SK-N-SH (cell line): Measurements from ENCODE around the gene ADK. TPM values are rescaled to one million over a fixed set of nuclear protein-coding genes. Genes with fewer than 3 reads are reported as not detected.

ENCODE experiments used
- CTCF ChIA-PET: fragments of 300-600, 350-600 bp; formaldehyde crosslinking; extraction: SDS; loops from one replicate; lab custom pipeline; 2021; lab: Yijun Ruan, JAX
- POLR2A ChIA-PET: fragments of 350-600 bp; sonication (Branson Sonifier 250); formaldehyde crosslinking; extraction: SDS; loops from one replicate; lab custom pipeline; 2020; ENCODE audit warnings: antibody characterized with exemption, inconsistent platforms; lab: Yijun Ruan, JAX
- DNase-seq: peaks from one replicate; pipeline ENCODE4 v3.0.0; 2012
- H2AFZ ChIP-seq: fragments of 200-600 bp; sonication (generic); 2 replicates; pipeline ENCODE4 v1.8.1; 2016; ENCODE audit warnings: antibody characterized with exemption, mild to moderate bottlenecking, low read depth
- H3F3A ChIP-seq: fragments of 200-600 bp; sonication (generic); replicated peaks from 2 replicates; pipeline ENCODE3; 2016; ENCODE audit warnings: antibody characterized with exemption, mild to moderate bottlenecking; ENCODE audit not compliant: insufficient read depth
- H3K27ac ChIP-seq, 2 experiments: fragments of 200-500 bp in 1 of 2; fragments of 200-600 bp in 1 of 2; sonication (Bioruptor generic) in 1 of 2; sonication (generic), shearing (Covaris generic) in 1 of 2; 2 replicates each; pipeline versions ENCODE4 v1.5.1 to v1.6.1; 2014 to 2016; ENCODE audit warnings: low read depth in 2 of 2, inconsistent platforms in 1 of 2, low read length in 1 of 2, mild to moderate bottlenecking in 1 of 2, mixed read lengths in 1 of 2
- H3K27me3 ChIP-seq: fragments of 200-600 bp; sonication (generic), shearing (Covaris generic); 2 replicates; pipeline ENCODE4 v1.6.1; 2016; ENCODE audit warnings: mixed run types; ENCODE audit not compliant: insufficient read depth
- H3K36me3 ChIP-seq, 2 experiments: fragments of 200-500 bp in 1 of 2; fragments of 200-600 bp in 1 of 2; sonication (Bioruptor generic) in 1 of 2; sonication (generic) in 1 of 2; replicated peaks in 1 of 2; 2 replicates each; pipeline versions ENCODE3 to v1.5.1; 2014 to 2016; ENCODE audit warnings: low read length in 1 of 2, mild to moderate bottlenecking in 1 of 2; ENCODE audit not compliant: insufficient read depth in 2 of 2, control insufficient read depth in 1 of 2
- H3K4me1 ChIP-seq, 2 experiments: fragments of 200-500 bp in 1 of 2; fragments of 200-600 bp in 1 of 2; sonication (Bioruptor generic) in 1 of 2; sonication (generic), shearing (Covaris generic) in 1 of 2; 2 replicates each; pipeline versions ENCODE4 v1.5.1 to v1.6.1; 2014 to 2016; ENCODE audit warnings: low read depth in 1 of 2, low read length in 1 of 2, mixed run types in 1 of 2; ENCODE audit not compliant: insufficient read depth in 2 of 2, control insufficient read depth in 1 of 2
- H3K4me2 ChIP-seq: fragments of 200-600 bp; sonication (generic), shearing (Covaris generic); 2 replicates; pipeline ENCODE4 v1.6.1; 2017; ENCODE audit warnings: mixed run types
- H3K4me3 ChIP-seq, 2 experiments: fragments of 200-500 bp in 1 of 2; fragments of 200-600 bp in 1 of 2; sonication (Bioruptor generic) in 1 of 2; sonication (generic), shearing (Covaris generic) in 1 of 2; 2 replicates each; pipeline versions ENCODE4 v1.5.1 to v1.8.1; 2014 to 2016; ENCODE audit warnings: low read depth in 2 of 2, inconsistent platforms in 1 of 2, low read length in 1 of 2, mild to moderate bottlenecking in 1 of 2, mixed read lengths in 1 of 2, moderate library complexity in 1 of 2
- H3K79me2 ChIP-seq: fragments of 200-600 bp; sonication (generic); 2 replicates; pipeline ENCODE4 v1.8.1; 2017; ENCODE audit warnings: mild to moderate bottlenecking; ENCODE audit not compliant: insufficient read depth
- H3K9ac ChIP-seq: fragments of 200-600 bp; sonication (generic); 2 replicates; pipeline ENCODE4 v1.6.1; 2017; ENCODE audit warnings: mixed run types
- H3K9me2 ChIP-seq: fragments of 200-600 bp; sonication (generic); 2 replicates; pipeline ENCODE4 v1.6.1; 2017; ENCODE audit warnings: mixed run types
- H3K9me3 ChIP-seq: fragments of 200-600 bp; sonication (generic); 2 replicates; pipeline ENCODE4 v1.6.1; 2017; ENCODE audit warnings: mixed run types, mild to moderate bottlenecking, moderate library complexity
- H4K20me1 ChIP-seq: fragments of 200-600 bp; sonication (generic); 2 replicates; pipeline ENCODE4 v1.6.1; 2017; ENCODE audit warnings: mild to moderate bottlenecking, mixed run types; ENCODE audit not compliant: insufficient read depth
- CHD2 ChIP-seq: fragments of 150-350 bp; IDR thresholded peaks from 2 replicates; pipeline ENCODE4 v1.6.1; 2018; ENCODE audit warnings: low read length; ENCODE audit not compliant: partially characterized antibody
- ELF1 ChIP-seq: IDR thresholded peaks from 2 replicates; pipeline ENCODE4 v1.4.0; 2012
- EZH2phosphoT487 ChIP-seq: fragments of 200-600 bp; sonication (generic); IDR thresholded peaks from 2 replicates; pipeline ENCODE4 v1.6.1; 2017; ENCODE audit warnings: low read depth, mixed run types, mild to moderate bottlenecking, antibody characterized with exemption, moderate library complexity, borderline replicate concordance
- FOSL2 ChIP-seq: IDR thresholded peaks from 2 replicates; pipeline ENCODE4 v1.4.0; 2012; ENCODE audit warnings: low read depth, mild to moderate bottlenecking, moderate library complexity, borderline replicate concordance
- FOXJ3 ChIP-seq: sonication (generic); formaldehyde crosslinking; IDR thresholded peaks from 2 replicates; pipeline ENCODE4 v1.5.1; 2020; ENCODE audit warnings: mild to moderate bottlenecking, missing genetic modification reagents
- FOXM1 ChIP-seq: IDR thresholded peaks from 2 replicates; pipeline ENCODE4 v1.4.0; 2012; ENCODE audit warnings: low read depth, mild to moderate bottlenecking
- GABPA ChIP-seq: IDR thresholded peaks from 2 replicates; pipeline ENCODE4 v1.4.0; 2012; ENCODE audit warnings: low read depth, mild to moderate bottlenecking
- JUND ChIP-seq: IDR thresholded peaks from 2 replicates; pipeline ENCODE4 v1.4.0; 2012
- MEF2A ChIP-seq: IDR thresholded peaks from 2 replicates; pipeline ENCODE4 v1.4.0; 2012; ENCODE audit warnings: low read depth, borderline replicate concordance
- MXI1 ChIP-seq: IDR thresholded peaks from 2 replicates; pipeline ENCODE4 v1.6.1; 2012; ENCODE audit warnings: mild to moderate bottlenecking, low read depth, low read length, improper control_type of control experiment
- NFIC ChIP-seq: IDR thresholded peaks from 2 replicates; pipeline ENCODE4 v1.4.0; 2012; ENCODE audit warnings: borderline replicate concordance
- POLR2AphosphoS5 ChIP-seq: IDR thresholded peaks from 2 replicates; pipeline ENCODE4 v1.6.1; 2012; ENCODE audit warnings: low read depth, low read length
- RAD21 ChIP-seq: IDR thresholded peaks from 2 replicates; pipeline ENCODE4 v1.6.1; 2012; ENCODE audit warnings: mild to moderate bottlenecking, low read length
- RCOR1 ChIP-seq: fragments of 150-350 bp; IDR thresholded peaks from 2 replicates; pipeline ENCODE4 v1.6.1; 2017; ENCODE audit warnings: antibody characterized with exemption, low read length
- RFX5 ChIP-seq: IDR thresholded peaks from 2 replicates; pipeline ENCODE4 v1.6.1; 2012; ENCODE audit warnings: mild to moderate bottlenecking, improper control_type of control experiment, low read length
- RXRA ChIP-seq: IDR thresholded peaks from 2 replicates; pipeline ENCODE4 v1.4.0; 2012; ENCODE audit warnings: low read depth, mild to moderate bottlenecking, borderline replicate concordance
- SIN3A ChIP-seq: IDR thresholded peaks from 2 replicates; pipeline ENCODE4 v1.6.1; 2012; ENCODE audit warnings: low read depth, mild to moderate bottlenecking, low read length, moderate library complexity, borderline replicate concordance
- SMC3 ChIP-seq: IDR thresholded peaks from 2 replicates; pipeline ENCODE4 v1.6.1; 2012; ENCODE audit warnings: low read depth, low read length, improper control_type of control experiment
- TEAD4 ChIP-seq: IDR thresholded peaks from 2 replicates; pipeline ENCODE4 v1.4.0; 2012; ENCODE audit warnings: mild to moderate bottlenecking, borderline replicate concordance; ENCODE audit not compliant: insufficient read depth
- YY1 ChIP-seq: IDR thresholded peaks from 2 replicates; pipeline ENCODE4 v1.4.0; 2012; ENCODE audit warnings: low read depth, mild to moderate bottlenecking
- WGBS: methylation state at CpG from one replicate; pipeline ENCODE4 v1.1.6; 2017; ENCODE audit warnings: low lambda C conversion rate; 5-methylcytosine and 5-hydroxymethylcytosine counted together
- polyA plus RNA-seq, 3 experiments: library from polyadenylated mRNA; depleted of rRNA; stranded (reverse); fragments of >200 nt; gene quantifications; 2 replicates each; pipeline ENCODE4 v1.2.3, GENCODE V29; 2012
- TF ChIP-seq, protein P1 (sequence below): fragments of 150-350 bp; IDR thresholded peaks from 2 replicates; pipeline ENCODE4 v1.6.1; 2017; ENCODE audit warnings: antibody characterized with exemption, low read length, low read depth, borderline replicate concordance
- TF ChIP-seq, protein P2 (sequence below): IDR thresholded peaks from 2 replicates; pipeline ENCODE4 v1.6.1; 2012; ENCODE audit warnings: mild to moderate bottlenecking, low read depth, low read length, moderate library complexity

The ADK gene
- polyA plus RNA-seq, 1 of the 3 experiments (the other 2 are of a cell fraction) = 25.1 TPM

DNA sequence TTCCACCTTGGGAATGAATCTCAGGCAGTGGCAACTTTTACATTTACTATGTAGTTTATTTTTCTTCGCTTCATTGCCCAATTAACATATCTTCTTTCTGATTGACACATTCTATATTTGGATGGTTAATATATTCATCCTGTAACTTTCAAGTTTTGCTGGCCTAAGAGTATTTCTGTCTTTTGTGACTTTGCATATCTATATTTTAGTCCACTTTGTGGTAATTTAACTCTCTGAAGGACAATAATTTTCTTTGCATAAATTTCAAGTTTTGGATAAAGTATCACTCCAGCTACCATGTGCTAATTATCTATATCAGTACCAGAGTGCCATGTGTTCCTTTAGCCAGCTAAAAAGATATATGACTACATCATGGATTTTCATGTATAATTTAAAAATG is 523.9 kb downstream of the ADK start:
- H3K79me2 ChIP-seq = no peaks in the 10 kb centered on the region
- no peak overlapping the region for H3K27ac ChIP-seq
- H3K4me2 ChIP-seq = no peak overlapping the region
- H4K20me1 ChIP-seq = no peaks in the 10 kb centered on the region
- H2AFZ ChIP-seq = no peak overlapping the region
- WGBS = 97% methylated on average over 1 of the region's 1 CpG
- DNase-seq = no peak
- no peak overlapping the region for H3K4me3 ChIP-seq
- POLR2A ChIA-PET = no interaction called here
- H3K9me2 ChIP-seq = no peaks in the 10 kb centered on the region
- TF ChIP-seq CHD2 (no peak), SMC3 (no peak), RCOR1 (no peak), RXRA (no peak), JUND (no peak), RAD21 (no peak), ELF1 (no peak), SIN3A (no peak), FOXM1 (no peak), RFX5 (no peak), EZH2phosphoT487 (no peak), NFIC (no peak), FOXJ3 (CRISPR knock-in tag) (no peak)
- TF ChIP-seq, protein P1, sequence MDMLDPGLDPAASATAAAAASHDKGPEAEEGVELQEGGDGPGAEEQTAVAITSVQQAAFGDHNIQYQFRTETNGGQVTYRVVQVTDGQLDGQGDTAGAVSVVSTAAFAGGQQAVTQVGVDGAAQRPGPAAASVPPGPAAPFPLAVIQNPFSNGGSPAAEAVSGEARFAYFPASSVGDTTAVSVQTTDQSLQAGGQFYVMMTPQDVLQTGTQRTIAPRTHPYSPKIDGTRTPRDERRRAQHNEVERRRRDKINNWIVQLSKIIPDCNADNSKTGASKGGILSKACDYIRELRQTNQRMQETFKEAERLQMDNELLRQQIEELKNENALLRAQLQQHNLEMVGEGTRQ = no peak
- TF ChIP-seq, protein P2, sequence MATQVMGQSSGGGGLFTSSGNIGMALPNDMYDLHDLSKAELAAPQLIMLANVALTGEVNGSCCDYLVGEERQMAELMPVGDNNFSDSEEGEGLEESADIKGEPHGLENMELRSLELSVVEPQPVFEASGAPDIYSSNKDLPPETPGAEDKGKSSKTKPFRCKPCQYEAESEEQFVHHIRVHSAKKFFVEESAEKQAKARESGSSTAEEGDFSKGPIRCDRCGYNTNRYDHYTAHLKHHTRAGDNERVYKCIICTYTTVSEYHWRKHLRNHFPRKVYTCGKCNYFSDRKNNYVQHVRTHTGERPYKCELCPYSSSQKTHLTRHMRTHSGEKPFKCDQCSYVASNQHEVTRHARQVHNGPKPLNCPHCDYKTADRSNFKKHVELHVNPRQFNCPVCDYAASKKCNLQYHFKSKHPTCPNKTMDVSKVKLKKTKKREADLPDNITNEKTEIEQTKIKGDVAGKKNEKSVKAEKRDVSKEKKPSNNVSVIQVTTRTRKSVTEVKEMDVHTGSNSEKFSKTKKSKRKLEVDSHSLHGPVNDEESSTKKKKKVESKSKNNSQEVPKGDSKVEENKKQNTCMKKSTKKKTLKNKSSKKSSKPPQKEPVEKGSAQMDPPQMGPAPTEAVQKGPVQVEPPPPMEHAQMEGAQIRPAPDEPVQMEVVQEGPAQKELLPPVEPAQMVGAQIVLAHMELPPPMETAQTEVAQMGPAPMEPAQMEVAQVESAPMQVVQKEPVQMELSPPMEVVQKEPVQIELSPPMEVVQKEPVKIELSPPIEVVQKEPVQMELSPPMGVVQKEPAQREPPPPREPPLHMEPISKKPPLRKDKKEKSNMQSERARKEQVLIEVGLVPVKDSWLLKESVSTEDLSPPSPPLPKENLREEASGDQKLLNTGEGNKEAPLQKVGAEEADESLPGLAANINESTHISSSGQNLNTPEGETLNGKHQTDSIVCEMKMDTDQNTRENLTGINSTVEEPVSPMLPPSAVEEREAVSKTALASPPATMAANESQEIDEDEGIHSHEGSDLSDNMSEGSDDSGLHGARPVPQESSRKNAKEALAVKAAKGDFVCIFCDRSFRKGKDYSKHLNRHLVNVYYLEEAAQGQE = no peak
- CTCF ChIA-PET = interaction anchor here (0.7 kb wide), 1 partner anchor 85 kb away, joined by 3 read pairs; no protein-coding TSS in a partner anchor
- H3K9me3 ChIP-seq = no peaks in the 10 kb centered on the region
- no peaks in the 10 kb centered on the region for H3K27me3 ChIP-seq
- H3K9ac ChIP-seq = no peak overlapping the region
- H3K4me1 ChIP-seq = no peaks in the 10 kb centered on the region; a peak in 1 of 4 replicates
- peaks cover 0 to 34% of the 10 kb centered on the region in 2 experiments for H3K36me3 ChIP-seq
- no peaks in the 10 kb centered on the region for H3F3A ChIP-seq

DNA sequence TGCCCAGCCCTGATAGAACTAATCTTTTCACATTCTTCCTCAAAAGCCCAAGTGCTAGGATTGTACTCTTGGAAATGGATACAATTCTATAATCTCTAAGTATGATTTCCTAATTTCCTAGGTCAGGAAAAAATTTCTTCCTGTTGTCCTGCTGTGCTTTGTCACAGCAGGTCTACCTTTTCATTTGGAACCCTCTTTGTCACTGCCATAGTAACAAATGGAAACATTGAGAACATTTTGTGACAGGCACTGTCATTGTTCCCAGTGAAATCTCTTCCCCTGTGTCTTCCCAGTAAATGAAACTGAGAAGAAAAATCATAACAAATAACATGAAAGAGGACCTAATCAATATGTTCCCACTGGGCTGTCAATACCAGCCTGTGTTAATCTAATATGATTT is 524.5 kb downstream of the ADK start:
- CTCF ChIA-PET = interaction anchor here (0.7 to 1.5 kb wide), 3 partner anchors 8 to 246 kb away, joined by 3 read pairs; no protein-coding TSS in a partner anchor
- H2AFZ ChIP-seq = no peak overlapping the region
- H3K9me3 ChIP-seq = no peaks in the 10 kb centered on the region
- H4K20me1 ChIP-seq = no peaks in the 10 kb centered on the region
- H3K27ac ChIP-seq = no peak overlapping the region
- no peak overlapping the region for H3K9ac ChIP-seq
- no peak for DNase-seq
- peaks cover 0 to 34% of the 10 kb centered on the region in 2 experiments for H3K36me3 ChIP-seq
- no peak overlapping the region for H3K4me3 ChIP-seq
- peaks cover under 1% of the 10 kb centered on the region for H3F3A ChIP-seq
- H3K27me3 ChIP-seq = no peaks in the 10 kb centered on the region
- POLR2A ChIA-PET = no interaction called here
- no peak for TF ChIP-seq MEF2A
- TF ChIP-seq TEAD4 = no peak
- TF ChIP-seq RAD21 = no peak
- no peak for TF ChIP-seq MXI1
- TF ChIP-seq POLR2AphosphoS5 = no peak
- no peak for TF ChIP-seq NFIC
- TF ChIP-seq EZH2phosphoT487 = no peak
- no peak for TF ChIP-seq YY1
- TF ChIP-seq GABPA = no peak
- no peak for TF ChIP-seq FOSL2
- no peak for TF ChIP-seq FOXM1
- H3K79me2 ChIP-seq = no peaks in the 10 kb centered on the region
- no peak overlapping the region for H3K4me2 ChIP-seq
- no peaks in the 10 kb centered on the region; a peak in 1 of 4 replicates for H3K4me1 ChIP-seq
- no peaks in the 10 kb centered on the region for H3K9me2 ChIP-seq
